AG04450 (cell line): ENCODE results near the gene SAP30BP. TPM values are rescaled to one million over a fixed set of nuclear protein-coding genes. Genes with fewer than 3 reads are reported as not detected.

ENCODE experiments used
- CTCF ChIA-PET: fragments of 300-600, 350-600 bp; formaldehyde crosslinking; extraction: SDS; loops from one replicate; lab custom pipeline; 2022; ENCODE audit warnings: antibody characterized with exemption, inconsistent platforms; lab: Charles Lee
- POLR2A ChIA-PET: fragments of 350-600 bp; formaldehyde crosslinking; extraction: SDS; loops from one replicate; lab custom pipeline; 2021; ENCODE audit warnings: antibody characterized with exemption, inconsistent platforms; lab: Yijun Ruan, JAX
- DNase-seq: peaks from one replicate; pipeline ENCODE4 v3.0.0-alpha.2; 2011; ENCODE audit warnings: low read depth, low spot score
- H3K27ac ChIP-seq: one replicate; pipeline ENCODE4 v1.5.1; 2012; ENCODE audit warnings: low read depth, low read length, control low read depth
- H3K27me3 ChIP-seq: one replicate; pipeline ENCODE4 v1.6.0; 2012; ENCODE audit warnings: low read length; ENCODE audit not compliant: control insufficient read depth, insufficient read depth
- H3K4me3 ChIP-seq: 2 replicates; pipeline ENCODE4 v1.5.1; 2011; ENCODE audit warnings: mild to moderate bottlenecking, low read depth, low read length, control low read depth
- H3K9me3 ChIP-seq: 2 replicates; pipeline ENCODE4 v1.5.1; 2012; ENCODE audit warnings: low read length; ENCODE audit not compliant: control insufficient read depth, insufficient read depth
- polyA plus RNA-seq: library from polyadenylated mRNA; depleted of rRNA; stranded (reverse); fragments of >200 nt; gene quantifications from 2 replicates; pipeline ENCODE4 v1.2.3, GENCODE V29; 2011
- TF ChIP-seq, protein P1 (sequence below): IDR thresholded peaks from 2 replicates; pipeline ENCODE4 v1.5.1; 2011; ENCODE audit warnings: low read depth, low read length, control low read depth, inconsistent platforms

Gene SAP30BP
- polyA plus RNA-seq, 1 experiment: 75.4 TPM

GRCh38 chr17:75622076-75622475 lies 45.1 kb upstream of the SAP30BP start:
- ChIA-PET POLR2A (interaction anchor here (0.5 kb wide), 1 partner anchor 23 kb away, joined by 3 read pairs; no protein-coding TSS in a partner anchor), CTCF (interaction anchor here (0.7 to 3.2 kb wide), 4 partner anchors 8 to 126 kb away, joined by 3 to 49 read pairs (median 4); partner anchors contain the start of gene SMIM5)
- Histone ChIP-seq H3K27me3 (peaks cover 13% of the 10 kb centered on the region), H3K9me3 (no peaks in the 10 kb centered on the region; the same call in 1 of the 2 replicates), H3K4me3 (no peak overlapping the region), H3K27ac (no peak overlapping the region)
- DNase-seq: no peak
- TF ChIP-seq, protein P1, sequence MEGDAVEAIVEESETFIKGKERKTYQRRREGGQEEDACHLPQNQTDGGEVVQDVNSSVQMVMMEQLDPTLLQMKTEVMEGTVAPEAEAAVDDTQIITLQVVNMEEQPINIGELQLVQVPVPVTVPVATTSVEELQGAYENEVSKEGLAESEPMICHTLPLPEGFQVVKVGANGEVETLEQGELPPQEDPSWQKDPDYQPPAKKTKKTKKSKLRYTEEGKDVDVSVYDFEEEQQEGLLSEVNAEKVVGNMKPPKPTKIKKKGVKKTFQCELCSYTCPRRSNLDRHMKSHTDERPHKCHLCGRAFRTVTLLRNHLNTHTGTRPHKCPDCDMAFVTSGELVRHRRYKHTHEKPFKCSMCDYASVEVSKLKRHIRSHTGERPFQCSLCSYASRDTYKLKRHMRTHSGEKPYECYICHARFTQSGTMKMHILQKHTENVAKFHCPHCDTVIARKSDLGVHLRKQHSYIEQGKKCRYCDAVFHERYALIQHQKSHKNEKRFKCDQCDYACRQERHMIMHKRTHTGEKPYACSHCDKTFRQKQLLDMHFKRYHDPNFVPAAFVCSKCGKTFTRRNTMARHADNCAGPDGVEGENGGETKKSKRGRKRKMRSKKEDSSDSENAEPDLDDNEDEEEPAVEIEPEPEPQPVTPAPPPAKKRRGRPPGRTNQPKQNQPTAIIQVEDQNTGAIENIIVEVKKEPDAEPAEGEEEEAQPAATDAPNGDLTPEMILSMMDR: no peak

GRCh38 chr17:75622771-75623273 lies 44.3 kb upstream of the SAP30BP start:
- Histone ChIP-seq H3K27me3 (peaks cover 13% of the 10 kb centered on the region), H3K27ac (no peak overlapping the region), H3K4me3 (no peak overlapping the region), H3K9me3 (no peaks in the 10 kb centered on the region; the same call in 1 of the 2 replicates)
- ChIA-PET POLR2A (interaction anchor here (0.5 to 0.6 kb wide), 2 partner anchors 24 to 145 kb away, joined by 3 read pairs; no protein-coding TSS in a partner anchor), CTCF (interaction anchor here (3.0 kb wide), 1 partner anchor 10 kb away, joined by 23 read pairs; the partner anchor contains the start of gene SMIM5)
- TF ChIP-seq, protein P1: no peak
- DNase-seq: no peak

DNA sequence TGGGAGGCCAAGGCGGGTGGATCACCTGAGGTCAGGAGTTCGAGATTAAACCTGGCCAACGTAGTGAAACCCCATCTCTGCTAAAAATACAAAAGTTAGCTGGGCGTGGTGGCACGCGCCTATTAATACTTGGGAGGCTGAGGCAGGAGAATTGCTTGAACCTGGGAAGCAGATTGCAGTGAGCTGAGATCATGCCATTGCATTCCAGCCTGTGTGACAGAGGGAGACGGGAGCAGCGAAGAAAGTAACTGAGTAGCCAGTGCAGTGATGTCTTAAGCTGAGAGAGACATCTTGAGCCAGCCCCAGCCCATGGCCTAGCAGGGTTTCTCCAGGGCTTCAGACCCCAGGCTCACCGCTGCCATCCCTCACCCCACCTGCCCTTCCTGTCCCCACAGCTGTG lies 43.8 kb upstream of the SAP30BP start:
- TF ChIP-seq, protein P1: no peak
- Histone ChIP-seq H3K4me3 (no peak overlapping the region), H3K9me3 (no peaks in the 10 kb centered on the region; the same call in 1 of the 2 replicates), H3K27me3 (peaks cover 13% of the 10 kb centered on the region), H3K27ac (no peak overlapping the region)
- ChIA-PET CTCF (interaction anchor here (3.0 kb wide), 1 partner anchor 10 kb away, joined by 23 read pairs; the partner anchor contains the start of gene SMIM5), POLR2A (interaction anchor here (0.6 kb wide), 1 partner anchor 145 kb away, joined by 3 read pairs; no protein-coding TSS in a partner anchor)
- no peak for DNase-seq

GRCh38 chr17:75624021-75624420 lies 43.1 kb upstream of the SAP30BP start:
- Histone ChIP-seq H3K4me3 (no peak overlapping the region), H3K27me3 (peaks cover 13% of the 10 kb centered on the region), H3K27ac (no peak overlapping the region), H3K9me3 (no peaks in the 10 kb centered on the region; the same call in 1 of the 2 replicates)
- ChIA-PET CTCF (interaction anchor here (3.0 kb wide), 1 partner anchor 9 kb away, joined by 23 read pairs; the partner anchor contains the start of gene SMIM5), POLR2A (no interaction called here)
- TF ChIP-seq, protein P1: no peak
- DNase-seq: no peak
